ENCODE results near the gene ASPDH.

Gene ASPDH

DNA sequence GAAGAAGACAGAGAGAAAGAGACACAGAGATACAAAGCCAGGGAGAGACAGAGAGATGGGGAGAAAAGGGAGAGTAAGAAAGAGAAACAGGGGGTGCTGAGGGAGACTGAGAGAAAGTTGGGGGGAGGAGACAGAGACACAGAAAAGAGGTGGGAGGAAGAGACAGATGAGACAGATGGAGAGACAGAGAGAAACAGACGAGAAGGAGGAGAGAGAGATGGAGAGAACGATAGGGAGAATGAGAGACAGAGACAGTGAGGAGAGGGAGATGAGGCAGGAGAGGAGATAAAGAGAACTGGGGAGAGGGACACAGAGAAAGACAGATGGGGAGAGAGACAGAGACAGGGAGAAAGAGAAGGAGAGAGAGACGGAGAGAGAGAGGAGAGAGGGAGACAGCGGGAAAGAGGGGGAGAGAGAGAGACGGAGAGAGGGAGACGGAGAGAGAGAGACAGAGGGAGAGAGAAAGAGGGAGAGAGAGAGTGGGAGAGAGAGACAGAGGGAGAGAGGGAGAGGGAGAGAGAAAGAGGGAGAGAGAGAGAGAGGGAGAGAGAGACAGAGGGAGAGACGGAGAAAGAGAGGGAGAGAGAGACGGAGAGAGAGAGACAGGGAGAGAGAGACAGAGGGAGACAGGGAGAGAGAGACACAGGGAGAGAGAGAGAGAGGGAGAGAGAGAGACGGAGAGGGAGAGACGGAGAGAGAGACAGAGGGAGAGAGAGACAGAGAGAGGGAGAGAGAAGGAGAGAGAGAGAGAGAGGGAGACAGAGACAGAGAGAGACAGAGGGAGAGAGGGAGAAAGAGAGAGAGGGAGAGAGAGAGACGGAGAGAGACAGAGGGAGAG lies 15.3 kb downstream of the ASPDH start:
- no peak overlapping the region for H3K4me3 ChIP-seq (ENCODE audit: low read depth, low read length)

GRCh38 chr19:50497022-50497405 lies 16.7 kb downstream of the ASPDH start:
- H3K4me3 ChIP-seq (ENCODE audit: low read depth, low read length): no peak overlapping the region

GRCh38 chr19:50496189-50497021 lies 17.3 kb downstream of the ASPDH start:
- no peak overlapping the region for H3K4me3 ChIP-seq (ENCODE audit: low read depth, low read length)

GRCh38 chr19:50495020-50495531 lies 18.6 kb downstream of the ASPDH start:
- H3K4me3 ChIP-seq (ENCODE audit: low read depth, low read length): no peak overlapping the region

DNA sequence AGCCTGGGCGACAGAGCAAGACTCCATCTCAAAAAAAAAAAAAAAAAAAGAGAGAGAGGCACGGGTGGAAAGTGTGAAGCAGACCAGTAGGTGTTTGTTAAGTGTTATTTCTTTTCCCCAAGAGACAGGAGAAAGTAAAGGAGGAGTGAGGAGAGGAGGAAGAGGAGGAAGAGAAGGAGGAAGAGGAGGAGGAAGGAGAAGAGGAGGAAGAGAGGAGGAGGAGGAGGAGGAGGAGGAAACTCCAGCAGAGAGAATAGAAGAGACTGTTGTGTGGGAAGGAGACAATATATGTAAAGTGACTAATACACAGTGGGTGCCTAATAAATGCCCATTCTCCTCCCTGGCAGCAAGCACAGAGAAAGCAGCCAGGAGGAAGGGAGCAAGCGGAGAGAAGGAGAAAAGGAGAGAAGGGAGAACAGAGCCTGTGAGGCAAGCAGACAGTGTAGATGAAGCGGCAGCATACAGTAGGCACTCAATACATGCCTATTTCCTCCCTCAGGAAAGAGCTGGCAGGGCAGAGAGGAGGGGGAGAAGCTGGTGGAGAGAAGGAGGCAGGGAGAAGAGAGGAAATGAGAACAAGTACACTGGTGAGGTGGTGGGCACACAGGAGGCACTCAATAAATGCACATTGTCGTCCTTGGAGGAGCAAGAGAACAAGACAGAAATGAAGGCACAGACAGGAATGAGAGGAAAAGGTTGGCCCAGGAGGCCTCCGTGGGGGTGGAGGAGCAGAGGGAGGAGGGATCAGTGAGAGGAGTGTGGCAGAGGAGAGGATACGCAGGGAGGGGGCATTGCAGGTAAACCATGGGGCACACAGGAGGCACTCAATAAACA lies 19.3 kb downstream of the ASPDH start:
- H3K4me3 ChIP-seq (ENCODE audit: low read depth, low read length): no peak overlapping the region

DNA sequence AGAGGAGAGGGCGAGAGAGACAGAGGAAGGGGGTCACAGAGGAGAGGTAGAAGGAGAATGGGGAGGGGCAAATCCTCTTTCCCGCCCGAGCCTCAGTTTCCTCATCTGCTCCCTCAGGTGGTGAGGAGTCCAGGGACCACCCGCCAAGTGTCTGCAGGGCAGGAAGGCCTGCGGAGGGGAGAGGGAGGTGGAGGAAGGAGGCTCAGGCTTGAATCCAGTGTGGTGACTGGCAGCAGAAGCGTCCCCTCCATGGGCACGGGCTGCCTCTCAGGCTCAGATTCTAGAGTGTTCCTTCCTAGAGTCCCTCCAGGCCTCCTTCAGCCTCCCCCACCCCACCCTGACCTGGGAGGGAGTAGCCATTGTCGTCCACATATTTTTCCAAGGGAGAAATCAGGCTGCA lies 20.5 kb downstream of the ASPDH start:
- H3K4me3 ChIP-seq (ENCODE audit: low read depth, low read length): no peak overlapping the region

DNA sequence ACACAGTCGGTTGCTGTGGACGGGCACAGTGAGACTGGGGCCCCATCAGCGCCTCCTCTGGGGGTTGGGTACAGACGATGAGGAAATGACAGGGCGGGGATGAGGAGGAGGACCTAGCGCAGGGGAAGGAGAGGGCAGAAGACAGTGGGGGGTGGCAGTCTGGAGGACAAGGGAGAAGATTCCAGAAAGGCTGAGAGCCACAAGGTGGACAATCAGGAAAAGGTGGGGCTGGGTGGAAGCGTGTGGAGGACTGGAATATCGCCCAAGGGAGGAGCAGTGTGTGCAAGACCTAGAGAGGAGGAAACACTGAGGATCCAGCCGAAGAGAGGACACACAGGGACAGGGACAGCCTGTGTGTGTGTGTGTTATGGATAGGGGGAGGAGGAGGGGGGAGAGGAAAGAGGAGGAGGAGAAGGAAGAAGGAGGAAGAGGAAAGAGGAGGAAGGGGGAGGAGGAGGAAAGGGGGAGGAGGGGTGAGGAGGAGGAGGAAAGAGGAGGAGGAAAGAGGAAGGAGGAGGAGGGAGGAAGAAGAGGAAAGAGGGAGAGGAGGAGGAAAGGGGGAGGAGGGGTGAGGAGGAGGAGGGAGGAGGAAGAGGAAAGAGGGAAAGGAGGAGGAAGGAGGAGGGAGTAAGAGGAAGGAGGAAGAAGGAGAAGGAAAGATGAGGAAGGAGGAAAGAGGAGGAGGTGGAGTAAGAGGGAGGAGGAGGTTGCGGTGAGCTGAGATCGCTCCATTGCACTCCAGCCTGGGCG lies 21.2 kb downstream of the ASPDH start:
- no peak overlapping the region for H3K4me3 ChIP-seq (ENCODE audit: low read depth, low read length)

- no peak overlapping the region for H3K4me3 ChIP-seq (ENCODE audit: low read depth, low read length)
Measured at GRCh38 chr19:50490991-50491472, 22.7 kb downstream of the ASPDH start.

DNA sequence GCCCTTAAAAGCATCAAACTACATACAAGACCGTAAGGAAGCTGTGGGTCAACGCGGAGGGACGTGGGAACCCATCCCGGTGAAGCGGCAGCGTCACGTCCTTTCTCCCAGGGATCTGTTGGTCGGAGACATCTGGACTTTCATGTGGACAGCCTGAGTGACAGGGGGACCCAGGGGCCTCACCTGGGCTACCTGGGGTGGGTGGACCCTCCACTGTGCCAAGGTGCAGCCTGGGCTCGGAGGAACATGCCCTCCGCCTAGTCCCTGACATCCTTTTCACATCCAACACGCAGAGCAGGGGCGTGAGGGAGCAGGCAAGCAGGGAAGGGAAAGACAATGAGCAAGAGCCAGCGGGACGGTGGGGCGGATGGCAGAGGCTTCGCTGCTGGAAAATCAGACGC lies 23.3 kb downstream of the ASPDH start:
- no peak overlapping the region for H3K4me3 ChIP-seq (ENCODE audit: low read depth, low read length)

DNA sequence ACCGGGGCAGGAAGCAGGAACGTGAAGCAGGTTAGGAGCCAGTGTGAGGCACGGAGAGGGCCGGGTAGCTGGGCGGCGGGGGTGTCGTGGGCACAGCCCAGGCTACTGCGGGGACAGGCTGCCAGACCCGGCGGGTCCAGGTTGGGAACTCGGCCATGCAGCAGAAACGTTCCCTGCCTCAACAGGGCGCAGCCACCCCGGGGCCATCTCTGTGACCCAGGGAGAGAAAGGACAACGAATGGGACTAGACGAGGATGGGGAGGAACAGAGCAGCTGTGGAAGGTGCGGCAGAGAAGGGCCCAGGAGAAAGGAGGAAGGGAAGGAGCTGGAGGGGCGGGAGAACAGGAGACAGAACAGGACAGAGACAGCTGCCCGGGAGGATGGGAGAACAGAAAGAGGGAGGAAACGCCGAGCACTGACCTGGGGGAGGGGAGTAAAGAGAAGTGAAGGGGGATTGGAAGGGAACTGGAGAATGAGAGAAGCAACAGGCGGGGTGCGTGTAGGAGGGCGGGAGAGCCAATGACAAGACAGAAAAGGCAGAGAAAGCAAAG lies 24.2 kb downstream of the ASPDH start:
- no peak overlapping the region for H3K4me3 ChIP-seq (ENCODE audit: low read depth, low read length)

- no peak overlapping the region for H3K4me3 ChIP-seq (ENCODE audit: low read depth, low read length)
Measured at GRCh38 chr19:50488389-50489194, 25.1 kb downstream of the ASPDH start.

DNA sequence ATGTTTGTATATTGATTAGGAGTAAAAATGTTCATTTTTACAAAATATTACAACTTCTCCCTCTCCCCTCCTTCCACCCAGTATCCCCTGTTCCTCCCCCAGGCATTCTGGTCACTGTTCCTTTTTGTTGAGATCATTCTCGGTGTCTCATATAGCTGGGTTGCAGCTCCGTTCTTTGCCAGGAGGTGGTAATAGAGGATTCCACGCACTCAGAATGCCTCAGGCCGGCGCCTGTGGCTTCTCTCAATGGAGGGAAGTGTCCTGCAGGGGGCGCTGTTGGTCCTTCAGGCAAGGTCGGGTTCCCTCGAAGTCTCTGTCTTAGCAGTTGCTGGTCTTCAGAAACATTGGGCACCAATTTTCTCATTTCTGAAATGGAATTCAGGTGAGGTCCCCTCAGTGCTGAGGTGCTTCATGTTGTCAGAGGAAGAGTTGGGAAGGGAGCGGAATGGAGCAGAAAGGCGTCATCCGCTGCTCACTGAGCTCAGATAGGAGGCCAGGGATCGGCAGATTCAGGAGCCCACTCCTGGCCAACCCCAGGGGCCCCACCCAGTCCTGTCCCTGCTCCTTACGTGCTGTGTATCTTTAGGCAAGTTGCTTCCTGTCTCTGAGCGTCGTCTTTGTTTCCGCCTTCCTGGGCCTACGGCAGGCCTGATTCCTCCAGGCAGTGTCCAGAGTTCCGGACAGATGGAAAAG lies 26.7 kb downstream of the ASPDH start:
- H3K4me3 ChIP-seq (ENCODE audit: low read depth, low read length): no peak overlapping the region

DNA sequence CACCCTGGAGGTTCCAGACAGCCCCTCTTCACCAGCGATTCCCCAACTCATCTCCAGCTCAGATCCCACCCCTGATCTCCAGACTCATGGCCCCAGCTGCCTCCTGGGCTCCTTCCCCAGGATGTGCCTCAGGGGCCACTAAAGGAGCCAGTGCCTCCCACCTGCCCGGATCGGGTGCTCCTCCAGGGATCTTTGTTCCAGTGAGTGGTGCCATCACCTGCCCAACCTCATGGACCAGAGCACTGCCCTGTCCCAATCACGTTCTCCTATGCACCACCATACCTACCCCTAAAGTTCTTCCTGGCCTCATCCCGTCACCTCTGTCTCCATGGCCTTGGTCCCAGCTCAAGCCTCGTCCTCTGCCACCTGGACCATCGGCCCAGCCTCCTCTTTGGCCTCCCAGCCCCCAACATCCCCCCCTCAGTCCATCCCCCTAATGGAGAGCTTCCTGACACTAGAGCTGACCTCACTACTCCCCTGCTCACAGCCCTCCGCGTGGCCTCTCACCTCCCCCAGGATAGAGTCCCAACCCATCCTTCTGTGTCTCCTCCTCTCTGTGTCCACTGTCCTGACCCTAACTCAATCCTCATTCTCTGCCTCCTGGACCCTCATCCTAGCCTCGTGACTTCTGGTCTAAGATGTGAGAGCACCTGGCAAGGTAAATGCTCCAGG lies 28.3 kb downstream of the ASPDH start:
- H3K4me3 ChIP-seq (ENCODE audit: low read depth, low read length): no peak overlapping the region

DNA sequence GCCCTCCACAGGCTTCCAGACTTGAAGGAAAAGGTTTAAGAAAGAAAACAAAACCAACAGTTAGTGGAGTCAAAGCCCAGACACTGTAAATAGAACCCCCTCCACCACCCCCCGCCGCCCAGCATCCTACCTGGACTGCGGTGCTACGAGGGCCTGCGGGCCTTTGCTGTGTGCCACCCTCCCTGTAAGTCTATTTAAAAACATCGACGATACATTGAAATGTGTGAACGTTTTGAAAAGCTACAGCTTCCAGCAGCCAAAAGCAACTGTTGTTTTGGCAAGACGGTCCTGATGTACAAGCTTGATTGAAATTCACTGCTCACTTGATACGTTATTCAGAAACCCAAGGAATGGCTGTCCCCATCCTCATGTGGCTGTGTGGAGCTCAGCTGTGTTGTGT lies 30.8 kb downstream of the ASPDH start:
- no peak overlapping the region for H3K4me3 ChIP-seq (ENCODE audit: low read depth, low read length)

DNA sequence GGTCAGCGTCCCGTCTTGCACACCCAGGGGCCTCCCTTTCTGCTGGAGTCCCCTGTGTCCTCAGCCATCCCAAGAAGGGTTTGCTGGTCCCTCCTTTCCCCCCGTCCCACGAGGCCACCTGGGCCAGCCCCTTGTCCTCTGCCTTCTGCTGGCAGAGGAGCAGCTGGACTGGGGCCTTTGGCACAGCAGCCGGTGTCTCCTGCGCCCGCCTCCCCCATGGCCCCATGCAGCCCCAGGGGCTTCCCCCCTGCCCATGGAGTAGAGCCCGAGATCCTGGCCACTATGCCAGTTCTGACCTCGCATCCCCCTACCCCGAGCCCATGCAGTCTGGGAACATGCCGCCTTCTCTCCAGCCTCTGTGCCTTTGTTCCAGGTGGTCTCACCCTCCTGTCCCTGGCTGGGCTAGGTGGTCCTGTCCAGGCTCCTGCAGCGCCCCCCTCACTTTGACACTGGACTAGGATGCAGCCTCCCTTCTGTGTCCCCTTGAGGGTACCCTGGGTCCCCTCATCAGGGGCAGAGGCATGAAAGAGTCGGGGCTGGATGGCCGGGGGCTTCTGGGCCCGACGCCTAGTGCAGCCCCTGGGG lies 31.4 kb downstream of the ASPDH start:
- no peak overlapping the region for H3K4me3 ChIP-seq (ENCODE audit: low read depth, low read length)

- H3K4me3 ChIP-seq (ENCODE audit: low read depth, low read length): no peak overlapping the region
Measured at GRCh38 chr19:50481351-50482149, 32.2 kb downstream of the ASPDH start.

Measured in iPS-11a (cell line).